ENCODE data around the gene RTN4.

GRCh38 chr2:55052129-55053061 is 2.1 kb upstream of the RTN4 start:
- TF ChIP-seq CTCF (IDR thresholded peaks at IDR 0.05) (no peak), POLR2AphosphoS5 (IDR thresholded peaks at IDR 0.05) (no peak), POLR2A (IDR thresholded peaks at IDR 0.05) (no peak)

Data from prostate gland (tissue), 2 donors.